ENCODE data around the gene SLC8A3.

- no peak for TF ChIP-seq MAX (IDR thresholded peaks at IDR 0.05)
- no peak for TF ChIP-seq POLR2A (IDR thresholded peaks at IDR 0.05; ENCODE audit: low read length)
- TF ChIP-seq CTCF (IDR thresholded peaks at IDR 0.05), result no peak
- no peak for TF ChIP-seq REST (IDR thresholded peaks at IDR 0.05)
- TF ChIP-seq ESRRA (IDR thresholded peaks at IDR 0.05; ENCODE audit: borderline replicate concordance, low read length), result no peak
- no peak for TF ChIP-seq KDM1A (IDR thresholded peaks at IDR 0.05; ENCODE audit: low read depth)
- no peak for TF ChIP-seq JUNB (IDR thresholded peaks at IDR 0.05)
- TF ChIP-seq RNF2 (IDR thresholded peaks at IDR 0.05; ENCODE audit: borderline replicate concordance, low read depth), result no peak
- TF ChIP-seq NPAS2 (CRISPR knock-in tag; IDR thresholded peaks at IDR 0.05; ENCODE audit: borderline replicate concordance), result no peak
- TF ChIP-seq EHMT2 (IDR thresholded peaks at IDR 0.05; ENCODE audit: low read depth), result no peak
- no peak for TF ChIP-seq CHD4 (IDR thresholded peaks at IDR 0.05; ENCODE audit: borderline replicate concordance)
- no peak for TF ChIP-seq SMC3 (IDR thresholded peaks at IDR 0.05)
- no peak for TF ChIP-seq SREBF2 (IDR thresholded peaks at IDR 0.05)
Observed at GRCh38 chr14:70002589-70003346, 186.0 kb downstream of the SLC8A3 start.
